Activated CD8-positive, alpha-beta memory T cell treated with anti-CD3 and anti-CD28 coated beads for 36 hours (primary cell): Measurements from ENCODE around the gene RBM19. TPM values are rescaled to one million over a fixed set of nuclear protein-coding genes. Genes with fewer than 3 reads are reported as not detected.

Experiments used
- CTCF ChIA-PET: fragments of 350-600 bp; sonication (Branson Sonifier 250); formaldehyde crosslinking; loops from one replicate; lab custom pipeline; 2021; ENCODE audit warnings: antibody characterized with exemption; lab: Charles Lee
- POLR2A ChIA-PET: fragments of 350-600 bp; sonication (Branson Sonifier 250); formaldehyde crosslinking; loops from one replicate; lab custom pipeline; 2021; ENCODE audit warnings: antibody characterized with exemption; lab: Charles Lee
- total RNA-seq, 2 experiments: library from RNA; stranded (reverse); gene quantifications; one replicate each; pipeline ENCODE4 v1.2.3, GENCODE V29; 2021

The RBM19 gene
- total RNA-seq, 2 experiments from 2014 or later = 98.0 to 103 TPM

DNA sequence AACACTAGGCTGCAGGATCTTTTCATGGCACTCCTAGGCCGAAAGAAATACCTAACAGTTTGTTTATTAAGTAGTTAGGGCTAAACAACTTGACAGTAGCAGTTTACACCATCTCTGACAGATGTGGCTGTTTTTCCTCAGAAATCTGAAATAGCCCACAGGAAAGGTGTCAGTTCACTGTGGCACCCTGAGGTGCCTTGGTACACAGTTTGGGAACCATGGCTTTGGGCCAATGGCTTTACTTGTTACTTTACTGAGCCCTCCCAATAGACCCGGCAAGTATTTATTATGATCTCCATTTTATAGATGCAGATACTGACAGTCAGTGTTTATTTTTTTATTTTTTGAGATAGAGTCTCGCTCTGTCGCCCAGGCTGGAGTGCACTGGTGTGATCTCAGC, 69.3 kb downstream of the RBM19 start:
- POLR2A ChIA-PET = no interaction called here
- CTCF ChIA-PET = no interaction called here

DNA sequence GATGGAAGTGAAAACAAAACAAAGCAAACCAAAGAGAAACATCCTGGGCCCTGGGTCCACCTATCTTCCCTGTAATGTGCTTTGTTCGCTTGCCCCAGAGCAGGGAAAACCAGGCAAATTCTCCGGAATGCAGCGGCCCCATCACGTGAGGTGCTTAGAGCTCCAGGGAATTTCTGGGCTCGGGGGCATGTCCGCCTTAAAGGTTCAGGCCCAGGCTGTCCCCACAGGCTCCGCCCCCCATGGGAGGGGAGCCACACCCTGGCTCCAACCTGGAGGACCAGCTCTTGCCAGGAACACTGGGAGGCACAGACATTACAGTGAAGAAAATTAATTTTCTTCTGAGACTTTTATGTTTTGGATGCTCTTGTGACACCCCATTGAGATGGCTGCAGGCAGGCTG, 69.9 kb downstream of the RBM19 start:
- CTCF ChIA-PET = no interaction called here

DNA sequence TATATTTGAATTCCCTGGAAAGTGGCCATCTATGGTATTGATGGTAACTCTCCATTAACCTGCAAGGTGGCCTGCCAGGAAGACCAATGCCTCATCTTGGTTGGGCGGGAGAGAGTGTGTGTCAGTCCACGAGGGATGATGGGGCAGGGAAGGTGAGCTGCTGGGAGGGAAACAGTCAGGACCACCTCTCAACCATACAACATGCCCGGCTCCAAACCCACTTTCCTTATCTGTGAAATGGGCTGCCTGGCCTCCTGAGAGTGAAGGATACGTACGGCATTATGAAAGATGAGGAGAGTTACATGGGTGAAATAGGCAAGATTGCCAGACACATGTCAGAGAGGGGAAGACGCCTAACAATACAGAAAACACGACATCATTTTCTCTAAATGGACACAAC, 70.9 kb downstream of the RBM19 start:
- ChIA-PET CTCF (no interaction called here), POLR2A (no interaction called here)

More for the DNA sequence above, 69.9 kb downstream of the RBM19 start:
- POLR2A ChIA-PET = no interaction called here

DNA sequence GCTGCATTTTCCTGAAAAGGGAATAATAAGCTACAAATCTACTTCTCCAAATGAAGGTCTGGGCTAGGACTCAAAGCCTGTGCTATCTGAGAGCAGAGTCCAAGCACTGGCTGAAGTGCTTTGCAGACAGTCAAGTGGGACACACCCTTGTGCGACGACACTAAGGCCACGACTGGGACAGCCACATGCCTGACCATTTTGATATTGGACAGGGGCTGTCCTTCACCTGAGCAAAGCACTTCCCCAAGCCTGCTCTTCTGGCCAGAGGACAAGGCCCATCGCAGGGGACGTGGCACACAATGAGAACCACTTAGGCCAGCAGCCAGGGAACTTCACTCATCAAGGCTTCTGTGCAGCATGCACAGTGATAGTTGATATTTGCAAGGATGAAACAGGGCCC, 71.4 kb downstream of the RBM19 start:
- CTCF ChIA-PET = no interaction called here
- POLR2A ChIA-PET = interaction anchor here (0.6 kb wide), 1 partner anchor 48 kb away, joined by 3 read pairs; no protein-coding TSS in a partner anchor

DNA sequence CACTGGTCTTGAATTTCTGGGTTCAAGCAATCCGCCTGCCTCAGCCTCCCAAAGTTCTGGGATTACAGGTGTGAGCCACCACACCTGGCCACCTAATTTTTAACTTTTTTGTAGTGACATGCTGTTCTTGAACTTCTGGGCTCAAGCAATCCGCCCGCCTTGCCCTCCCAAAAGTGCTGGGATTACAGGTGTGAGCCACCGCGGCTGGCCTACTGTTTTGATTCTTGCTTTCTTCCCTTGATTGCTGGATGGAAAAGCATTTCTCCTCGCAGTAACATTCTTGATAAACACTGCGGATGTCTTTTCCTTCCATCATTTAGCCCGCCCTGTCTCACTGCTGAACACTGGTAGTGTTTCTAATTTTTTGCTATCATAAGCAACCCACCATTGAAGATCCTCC, 72.9 kb downstream of the RBM19 start:
- POLR2A ChIA-PET = interaction anchor here (0.5 kb wide), 1 partner anchor 94 kb away, joined by 4 read pairs; no protein-coding TSS in a partner anchor
- CTCF ChIA-PET = no interaction called here

DNA sequence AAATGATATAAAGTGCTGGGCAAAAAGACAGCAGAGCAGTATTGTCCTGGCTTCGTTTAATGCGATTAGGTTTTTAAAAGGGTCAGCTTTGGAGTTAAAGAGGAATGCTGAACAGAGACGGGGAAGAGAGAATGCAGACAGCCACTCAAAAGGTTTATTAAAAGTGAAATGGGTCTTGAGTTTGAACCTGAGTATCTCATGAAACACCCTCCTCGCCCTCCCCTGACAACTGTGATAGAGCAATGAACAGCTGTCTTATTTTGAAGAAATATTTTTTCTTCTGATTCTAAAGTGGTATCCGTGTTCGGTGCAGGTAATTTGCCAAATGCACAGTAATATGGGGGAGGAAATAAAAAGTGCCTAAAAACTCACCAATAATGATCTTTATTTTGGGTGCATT, 73.6 kb downstream of the RBM19 start:
- CTCF ChIA-PET = no interaction called here
- POLR2A ChIA-PET = no interaction called here

DNA sequence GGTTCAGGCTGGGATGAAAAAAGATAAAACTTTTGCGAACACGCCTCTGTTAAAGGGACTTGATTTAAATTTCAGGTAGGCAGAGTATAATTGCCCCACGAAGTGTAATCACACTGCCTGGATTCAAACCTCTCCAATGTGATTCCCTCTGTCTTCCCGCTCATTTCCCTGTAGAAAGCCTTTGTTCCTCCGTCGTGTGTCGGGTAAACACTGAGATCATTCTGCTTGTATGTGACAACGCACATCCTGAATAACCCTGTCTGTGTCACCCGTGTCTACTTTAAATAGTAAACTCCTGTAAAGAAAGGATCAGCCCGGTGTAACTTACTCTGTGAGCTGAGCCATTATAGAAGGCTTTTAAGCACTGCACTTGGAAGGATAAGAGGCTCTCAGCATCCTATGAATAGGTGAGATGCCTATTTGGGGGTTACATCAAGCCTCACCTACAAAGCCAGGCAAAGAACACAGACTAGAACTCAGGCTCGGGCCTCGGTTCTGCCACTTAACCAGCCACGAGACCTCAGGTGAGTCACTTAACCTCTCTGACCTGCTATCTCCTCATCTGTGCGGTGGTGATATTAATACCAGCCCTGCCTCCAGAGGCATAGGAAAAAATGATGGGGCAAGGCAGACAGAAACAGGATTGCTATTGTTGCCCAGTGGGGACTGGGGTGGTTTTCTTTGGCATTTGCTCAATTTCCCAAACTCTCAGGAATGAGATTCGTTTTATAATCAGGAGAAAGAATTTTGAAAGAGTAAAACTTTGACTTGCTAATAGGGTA, 74.2 kb downstream of the RBM19 start:
- POLR2A ChIA-PET = no interaction called here
- CTCF ChIA-PET = no interaction called here

DNA sequence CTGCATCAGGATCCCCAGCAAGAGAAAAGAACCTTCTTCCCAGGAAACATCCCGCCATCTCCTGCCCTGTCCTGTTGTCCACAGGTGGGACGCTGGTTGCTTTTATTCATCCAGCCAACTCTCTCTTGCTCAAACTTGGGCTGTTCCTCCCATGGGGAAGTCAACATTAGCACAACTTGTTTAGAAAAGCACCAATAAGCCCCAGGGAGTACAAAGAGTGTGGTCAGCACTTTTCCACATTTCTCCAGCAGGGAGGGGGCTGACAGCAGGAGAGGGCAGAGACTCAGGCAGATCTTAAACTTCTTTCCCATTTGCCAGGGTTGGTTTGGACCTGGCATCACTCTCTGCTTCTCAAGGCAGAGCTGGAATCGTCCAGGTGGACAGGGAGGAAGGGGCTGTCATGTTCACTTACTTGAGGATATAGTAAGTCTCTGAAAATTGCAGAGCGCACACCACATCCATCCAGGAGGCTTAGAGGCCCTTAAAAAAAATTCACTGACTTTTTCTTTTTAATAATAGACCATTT, 74.9 kb downstream of the RBM19 start:
- ChIA-PET CTCF (no interaction called here), POLR2A (no interaction called here)

DNA sequence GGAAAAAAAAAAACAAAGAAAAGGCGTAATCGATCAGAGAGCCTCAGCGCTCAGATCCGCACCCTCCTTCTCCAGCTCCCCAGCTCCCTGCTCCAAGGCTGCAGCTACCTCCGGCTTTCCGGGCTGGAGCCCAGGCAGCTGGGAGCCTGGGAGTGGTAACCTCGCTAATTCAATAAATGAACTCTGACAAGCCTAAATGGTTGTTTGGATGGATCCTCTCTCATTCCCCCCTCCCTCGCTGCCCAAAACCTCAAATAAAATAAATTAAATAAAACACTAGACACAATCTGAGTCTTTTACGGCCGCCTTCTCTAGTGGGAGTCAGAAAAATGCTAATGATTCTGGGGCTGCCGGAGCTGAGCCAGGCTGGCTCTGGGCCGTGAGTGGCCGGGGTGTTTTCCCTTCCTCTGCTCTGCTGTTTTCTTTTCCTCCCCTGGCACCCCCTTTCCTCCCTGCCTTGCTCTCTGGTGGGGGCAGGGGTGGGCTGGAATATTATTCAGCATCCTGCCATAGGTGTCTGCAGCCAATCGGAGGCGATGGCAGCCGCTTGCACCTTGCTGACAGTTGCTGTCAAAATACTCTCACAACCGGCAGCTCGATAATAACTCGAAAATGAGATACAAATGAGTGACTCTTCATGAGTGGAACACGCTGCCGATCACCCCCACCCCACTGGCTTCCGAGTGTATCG, 76.1 kb downstream of the RBM19 start:
- CTCF ChIA-PET = no interaction called here
- POLR2A ChIA-PET = no interaction called here

DNA sequence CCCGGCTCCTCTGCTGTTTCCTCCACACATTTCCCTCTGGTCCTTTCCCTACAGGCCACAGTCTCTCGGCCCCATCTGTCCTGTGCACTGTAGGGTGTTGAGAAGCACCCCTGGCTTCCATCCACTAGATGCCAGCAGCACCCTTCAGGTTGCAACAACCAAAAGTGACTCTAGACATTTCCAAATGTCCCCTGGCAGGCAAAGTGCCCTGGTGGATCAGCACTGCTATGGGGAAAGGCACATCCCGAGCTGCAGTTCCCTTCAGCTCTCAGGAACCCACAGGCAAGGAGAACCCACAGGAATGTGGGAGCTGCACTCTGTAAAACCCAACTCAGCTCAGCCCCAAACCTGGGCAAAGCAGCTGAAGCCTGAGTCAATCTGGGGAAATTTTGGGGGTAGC, 77.0 kb downstream of the RBM19 start:
- ChIA-PET CTCF (no interaction called here), POLR2A (no interaction called here)

DNA sequence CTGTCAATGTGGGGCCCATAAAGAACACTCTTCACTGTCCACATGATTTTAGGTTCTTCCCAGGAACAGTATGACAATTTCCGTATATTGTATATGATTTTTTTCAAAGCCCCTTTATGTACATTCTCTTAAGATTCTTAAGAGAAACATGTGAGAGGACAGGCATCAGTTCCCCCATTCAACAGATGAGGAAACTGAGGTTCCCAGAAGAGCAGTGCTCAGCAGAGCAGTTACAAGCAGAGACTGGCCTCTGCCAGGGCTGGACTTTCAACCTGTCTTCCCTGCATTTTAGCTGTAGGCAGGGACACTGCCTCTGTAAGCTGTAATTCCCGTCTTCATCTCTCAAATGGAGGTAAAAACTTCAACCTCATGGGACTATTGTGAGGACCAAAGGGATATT, 77.7 kb downstream of the RBM19 start:
- POLR2A ChIA-PET = no interaction called here
- CTCF ChIA-PET = no interaction called here

DNA sequence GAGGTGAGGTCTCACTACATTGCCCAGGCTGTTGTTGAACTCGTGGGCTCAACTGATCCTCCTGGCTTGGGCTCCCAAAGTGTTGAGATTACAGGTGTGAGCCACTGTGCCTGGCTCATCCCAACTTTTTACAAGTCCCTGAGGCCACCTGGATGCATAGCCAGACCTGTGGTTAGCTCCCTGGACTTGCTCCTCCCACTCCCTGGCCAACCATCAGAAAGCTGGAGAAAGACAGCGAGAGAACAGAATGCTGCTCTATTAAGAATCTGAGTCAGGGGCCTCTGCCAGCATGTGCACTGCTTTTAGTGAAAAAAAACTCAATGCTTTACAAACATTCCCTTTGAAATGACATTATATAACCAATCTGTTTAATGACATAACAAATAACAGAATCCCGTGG, 78.2 kb downstream of the RBM19 start:
- ChIA-PET POLR2A (no interaction called here), CTCF (no interaction called here)

DNA sequence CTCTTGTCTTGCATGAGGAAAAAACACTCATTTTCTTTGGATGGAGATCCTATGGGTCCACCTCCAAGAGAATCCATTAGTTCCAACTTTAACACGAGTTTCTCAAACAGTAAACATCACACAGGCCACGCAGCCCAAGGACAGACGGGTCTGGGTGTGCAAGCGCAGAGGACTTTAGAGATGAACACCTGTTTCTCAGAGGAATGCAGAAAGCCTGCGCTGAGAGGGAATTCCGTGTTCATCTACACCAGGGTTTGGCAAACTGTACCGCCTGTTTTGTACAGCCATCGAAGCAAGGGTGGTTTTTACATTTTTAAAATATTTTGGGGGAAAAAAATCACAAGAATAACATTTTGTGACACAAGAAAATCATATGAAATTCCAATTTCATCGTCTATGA, 79.4 kb downstream of the RBM19 start:
- ChIA-PET CTCF (no interaction called here), POLR2A (no interaction called here)

DNA sequence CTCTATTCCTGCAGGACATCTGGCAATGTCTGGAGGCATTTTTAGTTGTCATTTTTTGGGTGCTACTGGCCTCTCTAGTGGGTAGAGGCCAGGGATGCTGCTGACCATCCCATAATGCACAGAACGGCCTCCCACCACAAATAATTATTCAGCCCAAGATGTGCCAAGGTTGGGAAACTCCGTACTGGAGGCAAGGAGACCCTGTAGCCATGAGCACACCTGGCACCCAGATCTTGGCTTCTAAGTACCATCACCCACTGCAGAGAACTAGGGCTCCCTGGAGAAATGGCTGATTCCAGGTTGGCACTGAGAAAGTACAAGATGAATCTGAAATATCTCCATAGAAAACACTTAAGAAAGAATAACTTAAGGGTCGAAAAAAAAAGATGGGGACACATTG, 81.7 kb downstream of the RBM19 start:
- ChIA-PET POLR2A (no interaction called here), CTCF (no interaction called here)

DNA sequence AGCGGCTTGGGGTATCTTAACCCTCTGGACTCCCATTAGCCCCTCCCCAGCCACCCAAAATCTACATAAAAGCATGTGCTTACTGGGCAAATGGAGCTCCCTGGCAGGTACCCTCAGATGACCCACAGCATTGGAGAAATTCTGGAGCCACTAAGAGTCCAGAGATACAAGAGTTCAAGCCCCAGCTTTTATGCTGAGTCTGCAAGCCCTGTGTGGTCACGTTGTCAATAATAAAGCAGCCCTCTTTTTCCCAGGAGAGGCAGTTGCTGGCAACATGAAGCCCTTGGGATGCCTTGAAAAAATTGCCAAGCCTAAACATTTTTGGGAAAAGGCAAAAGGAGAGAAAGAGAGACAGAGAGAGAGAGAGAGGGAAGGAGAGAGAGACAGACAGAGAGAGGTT, 83.4 kb downstream of the RBM19 start:
- CTCF ChIA-PET = no interaction called here

DNA sequence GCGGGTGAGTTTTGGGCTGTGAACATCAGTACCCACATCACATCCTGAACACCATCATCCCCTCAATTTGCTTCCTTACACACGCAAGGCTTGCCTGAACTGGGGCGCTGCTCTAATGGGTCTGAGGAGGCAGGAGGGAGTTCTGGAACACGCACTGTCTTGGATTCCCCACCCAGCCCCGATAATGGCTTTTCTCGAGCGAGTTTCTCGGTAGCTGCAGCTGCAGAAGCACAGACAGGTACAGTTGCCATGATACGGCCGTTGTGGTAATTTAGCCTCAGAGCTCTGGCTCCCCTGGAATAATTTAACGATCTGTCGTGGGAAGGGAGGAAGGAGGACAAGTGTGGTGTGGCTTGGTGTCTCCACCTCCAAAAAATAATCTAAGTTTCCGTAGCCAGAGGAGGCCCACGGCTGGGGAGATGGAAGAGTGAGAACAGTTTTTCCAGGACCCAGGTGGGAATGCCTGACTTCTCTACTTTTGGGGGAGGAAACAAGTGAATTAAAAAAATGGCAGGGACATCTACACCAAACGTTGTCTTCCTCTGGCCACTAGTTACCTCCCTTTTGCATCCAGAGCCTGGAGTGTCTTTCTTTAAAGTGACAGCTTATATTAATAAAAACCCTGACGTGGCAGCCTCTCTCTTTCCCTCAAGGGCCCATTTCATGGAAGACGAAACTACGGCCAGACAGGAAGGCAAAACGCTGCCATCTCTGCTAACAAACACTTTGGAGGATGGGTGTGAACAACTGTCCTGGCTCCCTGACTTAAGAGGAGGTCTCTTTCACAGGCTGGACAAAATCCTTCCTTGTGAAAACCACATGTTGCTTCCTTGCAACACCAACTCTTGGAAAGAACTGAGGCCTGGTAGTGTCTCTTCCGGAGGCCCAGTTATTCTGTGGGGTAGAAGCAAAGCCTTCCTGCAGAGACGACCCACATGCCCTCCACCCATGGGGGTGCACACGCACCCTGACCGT, 84.8 kb downstream of the RBM19 start:
- CTCF ChIA-PET = no interaction called here
- POLR2A ChIA-PET = no interaction called here

More for the DNA sequence above, 83.4 kb downstream of the RBM19 start:
- POLR2A ChIA-PET = no interaction called here

DNA sequence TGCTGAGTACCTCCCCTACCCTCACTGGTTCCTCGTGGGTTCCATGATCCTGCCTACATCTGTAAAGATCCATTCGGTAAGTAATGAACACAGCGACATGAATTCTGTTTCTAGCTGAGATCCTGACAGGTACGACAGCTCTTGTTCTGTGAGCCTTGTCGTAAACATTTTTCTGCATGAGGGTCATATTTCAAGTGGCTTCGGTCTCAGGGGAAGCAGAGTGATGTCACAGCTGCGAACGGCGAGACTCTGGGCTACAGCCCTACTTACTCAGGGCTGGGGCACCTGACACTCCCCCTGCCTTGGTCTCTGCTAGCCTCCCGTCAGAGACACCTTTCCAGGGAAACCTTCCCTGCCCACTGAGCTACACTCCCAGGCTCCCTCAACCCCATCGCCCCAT, 85.8 kb downstream of the RBM19 start:
- ChIA-PET CTCF (no interaction called here), POLR2A (no interaction called here)

DNA sequence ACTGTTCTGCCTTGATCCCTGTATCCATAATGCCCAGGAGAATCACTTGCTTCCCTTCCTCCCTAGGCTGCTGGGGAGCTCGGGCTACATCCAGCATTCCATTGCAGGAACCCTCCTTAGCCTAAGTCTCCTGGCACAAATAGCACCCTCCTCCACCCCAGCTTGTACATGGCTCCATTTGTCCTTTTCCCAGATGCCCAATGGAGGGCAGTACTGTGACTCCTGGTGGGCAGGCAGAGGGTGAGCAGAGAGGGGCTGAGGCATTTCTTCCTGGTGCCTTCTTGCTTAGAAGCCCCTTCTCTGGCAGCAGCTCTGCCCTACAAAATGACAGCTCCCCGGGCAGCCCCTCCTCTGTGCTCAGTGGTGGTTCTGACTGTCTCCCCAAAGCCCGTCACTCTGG, 86.5 kb downstream of the RBM19 start:
- POLR2A ChIA-PET = no interaction called here

DNA sequence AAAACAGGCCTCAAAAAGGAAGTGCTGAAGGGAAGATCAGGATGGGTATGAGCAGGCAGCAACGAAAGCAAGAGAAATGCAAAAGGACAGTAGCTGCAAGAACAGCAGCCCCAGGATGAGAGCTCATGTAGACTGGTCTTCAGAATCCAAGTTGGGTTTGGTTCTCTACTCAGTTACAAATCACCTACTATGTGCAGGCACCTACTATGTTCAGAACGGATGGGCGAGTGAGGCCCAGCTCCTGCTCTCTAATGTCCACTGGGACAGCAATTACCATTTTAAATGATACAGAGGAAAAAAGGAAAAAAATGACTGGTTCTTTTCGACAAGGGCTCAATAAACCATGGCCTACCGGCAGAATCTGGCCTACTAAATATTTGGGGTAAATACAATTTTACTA, 88.5 kb downstream of the RBM19 start:
- CTCF ChIA-PET = no interaction called here

More for the DNA sequence above, 86.5 kb downstream of the RBM19 start:
- CTCF ChIA-PET = no interaction called here

DNA sequence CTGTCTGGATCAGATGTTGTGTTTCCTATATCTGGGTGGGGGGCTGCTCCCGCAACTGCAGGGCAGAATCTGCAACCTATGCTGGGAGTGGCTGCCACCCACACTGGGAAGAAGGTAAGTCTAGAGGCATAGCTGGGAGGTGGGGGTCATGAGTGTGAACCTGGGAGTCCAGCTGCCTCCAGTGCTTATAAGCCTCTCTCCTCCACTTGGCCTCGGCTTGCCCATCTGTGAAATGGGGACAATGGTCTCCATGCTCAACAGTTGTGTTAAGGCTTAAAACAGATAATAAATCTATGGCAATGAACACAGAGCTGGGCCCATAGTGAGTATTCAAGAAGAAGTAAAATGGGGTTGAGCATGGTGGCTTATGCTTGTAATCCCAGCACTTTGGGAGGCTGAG, 90.0 kb downstream of the RBM19 start:
- POLR2A ChIA-PET = no interaction called here
- CTCF ChIA-PET = no interaction called here

More for the DNA sequence above, 88.5 kb downstream of the RBM19 start:
- POLR2A ChIA-PET = no interaction called here
